GM18858 (cell line): ENCODE data around the gene ST7.

Source experiments
- ATAC-seq: cut with Tn5 transposase; IDR thresholded peaks from one replicate; pipeline ENCODE4 v1.9.1; 2021; ENCODE audit not compliant: unreplicated experiment

The ST7 gene

GRCh38 chr7:117008118-117008885 lies 55.0 kb downstream of the ST7 start:
- ATAC-seq, result no peak

- no peak for ATAC-seq
These were observed 55.7 kb downstream of the ST7 start for GRCh38 chr7:117008886-117009531.

- no peak for ATAC-seq
These were observed 56.5 kb downstream of the ST7 start for GRCh38 chr7:117009705-117010361.

- peak; percentile 34 for ATAC-seq
These were observed 57.3 kb downstream of the ST7 start for GRCh38 chr7:117010375-117011133.

- peak; percentile 82 for ATAC-seq
These were observed 58.3 kb downstream of the ST7 start for GRCh38 chr7:117011419-117012260.

GRCh38 chr7:117012284-117012683 lies 59.0 kb downstream of the ST7 start:
- no peak for ATAC-seq

- no peak for ATAC-seq
These were observed 59.4 kb downstream of the ST7 start for GRCh38 chr7:117012696-117013095.

- no peak for ATAC-seq
These were observed 60.9 kb downstream of the ST7 start for GRCh38 chr7:117014099-117014656.

GRCh38 chr7:117014673-117015133 lies 61.4 kb downstream of the ST7 start:
- ATAC-seq, result peak; percentile 20

GRCh38 chr7:117015258-117016184 lies 62.2 kb downstream of the ST7 start:
- no peak for ATAC-seq

GRCh38 chr7:117017017-117017451 lies 63.7 kb downstream of the ST7 start:
- ATAC-seq, result no peak

- ATAC-seq, result no peak
These were observed 64.5 kb downstream of the ST7 start for GRCh38 chr7:117017702-117018266.

GRCh38 chr7:117018713-117019112 lies 65.4 kb downstream of the ST7 start:
- ATAC-seq, result no peak

GRCh38 chr7:117019287-117019686 lies 66.0 kb downstream of the ST7 start:
- ATAC-seq, result no peak

- ATAC-seq, result no peak
These were observed 66.7 kb downstream of the ST7 start for GRCh38 chr7:117019786-117020590.

GRCh38 chr7:117020591-117020973 lies 67.3 kb downstream of the ST7 start:
- ATAC-seq, result no peak

GRCh38 chr7:117021366-117021765 lies 68.1 kb downstream of the ST7 start:
- no peak for ATAC-seq

- ATAC-seq, result no peak
These were observed 68.7 kb downstream of the ST7 start for GRCh38 chr7:117021986-117022385.
